Parathyroid adenoma (tissue), 2 donors: Measurements from ENCODE around the gene TSPAN4.

Experiments used
- H2AFZ ChIP-seq: fragments of 300-600 bp; sonication (generic); one replicate; pipeline ENCODE4 v1.7.0; 2017; ENCODE audit warnings: antibody characterized with exemption, mild to moderate bottlenecking
- H3K27ac ChIP-seq: fragments of 300-600 bp; sonication (generic); one replicate; pipeline ENCODE4 v1.7.0; 2017
- H3K27me3 ChIP-seq: fragments of 300-600 bp; sonication (generic); one replicate; pipeline ENCODE4 v1.7.0; 2017; ENCODE audit warnings: low read length; ENCODE audit not compliant: control insufficient read depth, insufficient read depth
- H3K36me3 ChIP-seq: fragments of 300-600 bp; sonication (generic); one replicate; pipeline ENCODE4 v1.7.0; 2017; ENCODE audit warnings: low read length; ENCODE audit not compliant: control insufficient read depth, insufficient read depth
- H3K4me1 ChIP-seq: fragments of 300-600 bp; sonication (generic); one replicate; pipeline ENCODE4 v1.7.0; 2017; ENCODE audit warnings: control low read depth
- H3K4me2 ChIP-seq: fragments of 300-600 bp; sonication (generic); one replicate; pipeline ENCODE4 v1.7.0; 2017; ENCODE audit warnings: low read length
- H3K4me3 ChIP-seq: fragments of 300-600 bp; sonication (generic); one replicate; pipeline ENCODE4 v1.7.0; 2017; ENCODE audit warnings: low read depth, low read length
- H3K79me2 ChIP-seq: fragments of 300-600 bp; sonication (generic); one replicate; pipeline ENCODE4 v1.7.0; 2017; ENCODE audit warnings: control low read depth
- H3K9ac ChIP-seq: fragments of 300-600 bp; sonication (generic); one replicate; pipeline ENCODE4 v1.7.0; 2017; ENCODE audit warnings: mild to moderate bottlenecking
- H3K9me3 ChIP-seq: fragments of 300-600 bp; sonication (generic); one replicate; pipeline ENCODE4 v1.7.0; 2017; ENCODE audit warnings: low read length; ENCODE audit not compliant: control insufficient read depth
- CTCF ChIP-seq: fragments of 300-600 bp; sonication (generic); IDR thresholded peaks from one replicate; pipeline ENCODE4 v1.7.0; 2017; ENCODE audit warnings: antibody characterized with exemption, mild to moderate bottlenecking
- donor health status: primary hyperparathyroidism.

TSPAN4 gene

DNA sequence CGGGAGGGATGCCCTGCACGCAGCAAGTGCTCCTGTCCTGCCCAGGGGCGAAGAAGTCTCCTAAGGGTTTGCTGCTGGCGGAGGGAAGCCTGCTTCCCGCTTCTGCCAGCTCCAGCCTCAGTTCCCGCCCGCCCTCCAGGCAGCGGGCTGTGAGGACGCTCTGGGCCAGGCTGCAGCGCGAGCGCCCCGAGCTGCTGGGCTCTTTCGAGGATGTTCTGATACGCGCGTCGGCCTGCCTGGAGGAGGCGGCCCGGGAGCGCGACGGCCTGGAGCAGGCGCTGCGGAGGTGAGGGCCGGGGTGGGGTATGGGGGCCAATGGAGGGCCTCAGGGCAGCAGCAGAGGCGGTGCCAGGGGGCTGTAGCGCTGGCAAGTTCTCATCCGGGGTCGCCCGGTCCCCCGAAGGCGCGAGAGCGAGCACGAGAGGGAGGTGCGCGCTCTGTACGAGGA, 12.8 kb upstream of the TSPAN4 start:
- no peak overlapping the region for H3K9ac ChIP-seq
- H3K9me3 ChIP-seq, result no peaks in the 10 kb centered on the region
- peak overlapping the region; percentile 57 for H3K4me2 ChIP-seq
- H3K79me2 ChIP-seq, result no peaks in the 10 kb centered on the region
- no peaks in the 10 kb centered on the region for H3K36me3 ChIP-seq
- H3K27me3 ChIP-seq, result no peaks in the 10 kb centered on the region
- H3K27ac ChIP-seq, result no peak overlapping the region
- H2AFZ ChIP-seq, result peak overlapping the region; percentile 3
- H3K4me1 ChIP-seq, result peaks cover 2% of the 10 kb centered on the region
- TF ChIP-seq CTCF, result no peak
- peak overlapping the region; percentile 22 for H3K4me3 ChIP-seq

GRCh38 chr11:830295-831117, 12.1 kb upstream of the TSPAN4 start:
- H2AFZ ChIP-seq, result peak overlapping the region; percentile 38
- H3K4me1 ChIP-seq, result peaks cover 2% of the 10 kb centered on the region
- no peak for TF ChIP-seq CTCF
- H3K4me2 ChIP-seq, result peak overlapping the region; percentile 57
- no peaks in the 10 kb centered on the region for H3K36me3 ChIP-seq
- H3K27me3 ChIP-seq, result no peaks in the 10 kb centered on the region
- peak overlapping the region; percentile 25 for H3K4me3 ChIP-seq
- no peak overlapping the region for H3K27ac ChIP-seq
- H3K9ac ChIP-seq, result no peak overlapping the region
- H3K79me2 ChIP-seq, result no peaks in the 10 kb centered on the region
- H3K9me3 ChIP-seq, result no peaks in the 10 kb centered on the region

GRCh38 chr11:831118-831864, 11.4 kb upstream of the TSPAN4 start:
- H2AFZ ChIP-seq, result no peak overlapping the region
- H3K9me3 ChIP-seq, result no peaks in the 10 kb centered on the region
- peaks cover 2% of the 10 kb centered on the region for H3K4me1 ChIP-seq
- no peak overlapping the region for H3K4me3 ChIP-seq
- no peak overlapping the region for H3K27ac ChIP-seq
- H3K4me2 ChIP-seq, result no peak overlapping the region
- TF ChIP-seq CTCF, result no peak
- no peaks in the 10 kb centered on the region for H3K36me3 ChIP-seq
- H3K9ac ChIP-seq, result no peak overlapping the region
- no peaks in the 10 kb centered on the region for H3K27me3 ChIP-seq
- no peaks in the 10 kb centered on the region for H3K79me2 ChIP-seq

DNA sequence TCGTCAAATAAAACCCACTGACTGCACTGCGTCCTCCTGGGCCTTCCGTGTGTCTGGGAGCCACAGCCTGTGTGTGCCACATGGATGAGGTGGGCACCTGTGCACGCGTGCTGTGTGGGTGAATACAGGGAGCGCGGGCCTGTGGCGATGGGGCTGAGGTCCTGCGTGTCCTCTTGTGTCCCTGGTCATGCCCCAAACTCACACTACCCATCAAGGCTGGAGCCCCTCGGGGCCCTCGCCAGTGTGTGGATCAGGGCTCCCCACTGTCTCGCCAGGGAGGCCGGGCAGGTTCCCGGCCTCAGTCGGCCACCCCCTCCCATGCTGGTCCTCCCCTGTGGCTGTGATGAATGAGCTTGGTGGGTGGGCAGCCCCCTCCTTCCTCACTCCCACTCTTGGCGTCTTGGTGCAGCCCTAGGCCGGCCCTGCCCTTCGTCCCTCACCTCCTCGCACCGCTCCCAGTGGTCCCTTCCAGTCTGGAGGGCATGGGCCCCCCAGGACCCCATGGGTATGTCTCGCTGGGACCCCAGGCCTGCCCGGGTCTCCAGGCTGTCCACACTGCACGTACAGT, 10.6 kb upstream of the TSPAN4 start:
- H3K79me2 ChIP-seq, result no peaks in the 10 kb centered on the region
- no peak overlapping the region for H3K9ac ChIP-seq
- H3K4me1 ChIP-seq, result peaks cover 2% of the 10 kb centered on the region
- H3K4me3 ChIP-seq, result peak overlapping the region; percentile 20
- TF ChIP-seq CTCF, result no peak
- H3K27me3 ChIP-seq, result no peaks in the 10 kb centered on the region
- no peaks in the 10 kb centered on the region for H3K9me3 ChIP-seq
- no peak overlapping the region for H3K27ac ChIP-seq
- peak overlapping the region; percentile 68 for H2AFZ ChIP-seq
- peak overlapping the region; percentile 21 for H3K4me2 ChIP-seq
- H3K36me3 ChIP-seq, result no peaks in the 10 kb centered on the region
